AG04449 (cell line): ENCODE results near the gene PTGR1.

Experiments
- CTCF ChIA-PET: fragments of 350-600 bp; formaldehyde crosslinking; extraction: SDS; loops from one replicate; lab custom pipeline; 2021; ENCODE audit warnings: antibody characterized with exemption; lab: Yijun Ruan, JAX
- POLR2A ChIA-PET: fragments of 400-600, 350-600 bp; formaldehyde crosslinking; extraction: SDS; loops from one replicate; lab custom pipeline; 2020; ENCODE audit warnings: antibody characterized with exemption, inconsistent platforms; lab: Yijun Ruan, JAX
- DNase-seq: peaks from one replicate; pipeline ENCODE4 v3.0.0-alpha.2; 2010; ENCODE audit warnings: low read depth, low spot score
- H3K4me3 ChIP-seq: 2 replicates; pipeline ENCODE4 v1.5.1; 2011; ENCODE audit warnings: low read depth, mild to moderate bottlenecking, control low read depth, low read length
- CTCF ChIP-seq: IDR thresholded peaks from one replicate; pipeline ENCODE4 v1.5.1; 2011; ENCODE audit warnings: mild to moderate bottlenecking, moderate library complexity, low read length, control low read depth, inconsistent platforms; ENCODE audit not compliant: insufficient read depth; ENCODE audit errors: missing control alignments

Gene PTGR1

GRCh38 chr9:111637421-111637950 is 38.0 kb upstream of the PTGR1 start:
- no peak overlapping the region for H3K4me3 ChIP-seq
- ChIA-PET POLR2A (no interaction called here), CTCF (interaction anchor here (1.0 to 1.1 kb wide), 2 partner anchors 7 to 55 kb away, joined by 3 read pairs; no protein-coding TSS in a partner anchor)
- no peak for TF ChIP-seq CTCF
- no peak for DNase-seq

- TF ChIP-seq CTCF, result no peak
- DNase-seq, result no peak
- no peak overlapping the region for H3K4me3 ChIP-seq
- CTCF ChIA-PET, result no interaction called here
- POLR2A ChIA-PET, result no interaction called here
These were observed 35.4 kb upstream of the PTGR1 start for GRCh38 chr9:111634860-111635259.

DNA sequence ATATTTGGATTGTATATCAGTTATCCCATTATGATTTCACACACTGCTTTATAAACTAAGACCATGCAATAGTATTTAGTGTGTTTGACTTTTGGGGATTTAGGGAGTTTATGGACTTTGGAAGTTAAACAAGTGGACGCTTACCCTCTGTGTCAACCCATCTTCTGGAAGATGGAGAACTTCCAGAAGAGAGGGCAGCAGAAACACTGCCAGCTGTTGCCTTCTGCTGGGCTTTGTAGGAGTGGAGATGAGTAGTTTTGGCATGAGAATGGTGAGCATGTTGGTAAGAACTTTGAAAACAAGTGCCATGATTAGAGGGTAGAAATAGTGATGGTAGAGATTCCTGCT is 33.9 kb upstream of the PTGR1 start:
- H3K4me3 ChIP-seq, result no peak overlapping the region
- CTCF ChIA-PET, result interaction anchor here (1.0 kb wide), 1 partner anchor 9 kb away, joined by 3 read pairs; no protein-coding TSS in a partner anchor
- no peak for TF ChIP-seq CTCF
- DNase-seq, result no peak
- POLR2A ChIA-PET, result no interaction called here

GRCh38 chr9:111632695-111633388 is 33.4 kb upstream of the PTGR1 start:
- CTCF ChIA-PET, result interaction anchor here (0.7 to 1.0 kb wide), 2 partner anchors 10 to 87 kb away, joined by 3 read pairs; no protein-coding TSS in a partner anchor
- no peak for DNase-seq
- POLR2A ChIA-PET, result interaction anchor here (2.0 kb wide), 1 partner anchor 29 kb away, joined by 13 read pairs; the partner anchor contains the start of gene GNG10
- peak overlapping the region; percentile 93 for H3K4me3 ChIP-seq
- no peak for TF ChIP-seq CTCF

- DNase-seq, result no peak
- peak overlapping the region; percentile 93 for H3K4me3 ChIP-seq
- ChIA-PET POLR2A (interaction anchor here (1.3 to 2.0 kb wide), 2 partner anchors 30 to 96 kb away, joined by 6 to 13 read pairs; partner anchors contain the start of gene GNG10), CTCF (no interaction called here)
- no peak for TF ChIP-seq CTCF
These were observed 32.6 kb upstream of the PTGR1 start for GRCh38 chr9:111632060-111632459.
